HepG2 (cell line): Measurements from ENCODE around the gene PURB. TPM values are rescaled to one million over a fixed set of nuclear protein-coding genes. Genes with fewer than 3 reads are reported as not detected.

Experiments
- ADNP ChIP-seq: sonication (generic); formaldehyde crosslinking; IDR thresholded peaks from 2 replicates; pipeline ENCODE4 v1.4.0; 2020; ENCODE audit warnings: missing genetic modification reagents
- CHD4 ChIP-seq: fragments of 200-600 bp; sonication (generic); IDR thresholded peaks from 2 replicates; pipeline ENCODE4 v1.7.0; 2017; ENCODE audit warnings: mild to moderate bottlenecking, low read length, borderline replicate concordance
- GTF3A ChIP-seq: sonication (generic); formaldehyde crosslinking; conservative IDR thresholded peaks from 2 replicates; pipeline ENCODE4 v1.4.0; 2020; ENCODE audit warnings: mild to moderate bottlenecking, missing genetic modification reagents
- NONO ChIP-seq, 2 experiments: fragments of 450-650 bp in 1 of 2; sonication (generic) in 1 of 2; formaldehyde crosslinking in 1 of 2; IDR thresholded peaks in 1 of 2; conservative IDR thresholded peaks in 1 of 2; 2 replicates each; pipeline versions ENCODE4 v1.6.1 to v1.8.0; 2017 to 2022; ENCODE audit warnings: mild to moderate bottlenecking in 1 of 2, missing genetic modification reagents in 1 of 2, moderate library complexity in 1 of 2
- PBX2 ChIP-seq: IDR thresholded peaks from 2 replicates; pipeline ENCODE4 v1.6.1; 2016; ENCODE audit warnings: control low read depth
- PTBP1 ChIP-seq: fragments of 200-400 bp; formaldehyde crosslinking; IDR thresholded peaks from 2 replicates; pipeline ENCODE4 v1.6.1; 2018; ENCODE audit warnings: low read length, low read depth; ENCODE audit not compliant: poor library complexity, severe bottlenecking
- TEAD3 ChIP-seq: optimal IDR thresholded peaks from 2 replicates; pipeline ENCODE3; 2016; ENCODE audit warnings: borderline replicate concordance
- ZGPAT ChIP-seq: IDR thresholded peaks from 2 replicates; pipeline ENCODE4 v1.6.1; 2016; ENCODE audit warnings: mild to moderate bottlenecking
- ZMYM4 ChIP-seq: sonication (generic); formaldehyde crosslinking; IDR thresholded peaks from 2 replicates; pipeline ENCODE4 v1.8.1; 2023; ENCODE audit warnings: mild to moderate bottlenecking, missing genetic modification reagents
- ZNF878 ChIP-seq: sonication (generic); formaldehyde crosslinking; IDR thresholded peaks from 2 replicates; pipeline ENCODE4 v1.8.1; 2023; ENCODE audit warnings: mild to moderate bottlenecking, missing genetic modification reagents, moderate library complexity
- ZSCAN22 ChIP-seq: sonication (generic); formaldehyde crosslinking; IDR thresholded peaks from 2 replicates; pipeline ENCODE4 v1.4.0; 2020; ENCODE audit warnings: mild to moderate bottlenecking, missing genetic modification reagents
- polyA plus RNA-seq, 8 experiments: library from polyadenylated mRNA; depleted of rRNA in 3 of 8; stranded (reverse) in 7 of 8; unstranded in 1 of 8; fragments of >200 nt; fragmentation: Illumina TruSeq in 4 of 8; extraction: Trizol in 4 of 8; gene quantifications; 2 replicates each; pipeline versions ENCODE4 v1.2.1 to v1.2.3, GENCODE V29; 2011 to 2016; ENCODE audit warnings: low read depth in 4 of 8, missing spikeins in 1 of 8, mixed read lengths in 1 of 8; ENCODE audit not compliant: insufficient read depth in 1 of 8
- total RNA-seq, 5 experiments: library from RNA; depleted of rRNA; stranded (reverse); fragments of >200 nt; fragmentation: Illumina TruSeq; extraction: Trizol; gene quantifications; 2 replicates each; pipeline ENCODE4 v1.2.3, GENCODE V29; 2016; ENCODE audit warnings: low read depth in 1 of 5
- TF ChIP-seq, protein P1 (sequence below): sonication (generic); formaldehyde crosslinking; IDR thresholded peaks from 2 replicates; pipeline ENCODE4 v1.4.0; 2020; ENCODE audit warnings: mild to moderate bottlenecking, missing genetic modification reagents
- TF ChIP-seq, protein P2 (sequence below): sonication (generic); formaldehyde crosslinking; IDR thresholded peaks from 2 replicates; pipeline ENCODE4 v1.4.0; 2020; ENCODE audit warnings: missing genetic modification reagents, borderline replicate concordance
- TF ChIP-seq, protein P3 (sequence below): sonication (generic); formaldehyde crosslinking; IDR thresholded peaks from 2 replicates; pipeline ENCODE4 v1.5.0; 2020; ENCODE audit warnings: missing genetic modification reagents
- TF ChIP-seq, protein P4 (sequence below): sonication (generic); formaldehyde crosslinking; IDR thresholded peaks from 2 replicates; pipeline ENCODE4 v1.4.0; 2020; ENCODE audit warnings: missing genetic modification reagents, borderline replicate concordance

Gene PURB
- total and polyA plus RNA-seq, 2 of the 13 experiments (the other 11 are each of a cell fraction or from before 2014, with no cell fraction given): 2.3 to 4.3 TPM

DNA sequence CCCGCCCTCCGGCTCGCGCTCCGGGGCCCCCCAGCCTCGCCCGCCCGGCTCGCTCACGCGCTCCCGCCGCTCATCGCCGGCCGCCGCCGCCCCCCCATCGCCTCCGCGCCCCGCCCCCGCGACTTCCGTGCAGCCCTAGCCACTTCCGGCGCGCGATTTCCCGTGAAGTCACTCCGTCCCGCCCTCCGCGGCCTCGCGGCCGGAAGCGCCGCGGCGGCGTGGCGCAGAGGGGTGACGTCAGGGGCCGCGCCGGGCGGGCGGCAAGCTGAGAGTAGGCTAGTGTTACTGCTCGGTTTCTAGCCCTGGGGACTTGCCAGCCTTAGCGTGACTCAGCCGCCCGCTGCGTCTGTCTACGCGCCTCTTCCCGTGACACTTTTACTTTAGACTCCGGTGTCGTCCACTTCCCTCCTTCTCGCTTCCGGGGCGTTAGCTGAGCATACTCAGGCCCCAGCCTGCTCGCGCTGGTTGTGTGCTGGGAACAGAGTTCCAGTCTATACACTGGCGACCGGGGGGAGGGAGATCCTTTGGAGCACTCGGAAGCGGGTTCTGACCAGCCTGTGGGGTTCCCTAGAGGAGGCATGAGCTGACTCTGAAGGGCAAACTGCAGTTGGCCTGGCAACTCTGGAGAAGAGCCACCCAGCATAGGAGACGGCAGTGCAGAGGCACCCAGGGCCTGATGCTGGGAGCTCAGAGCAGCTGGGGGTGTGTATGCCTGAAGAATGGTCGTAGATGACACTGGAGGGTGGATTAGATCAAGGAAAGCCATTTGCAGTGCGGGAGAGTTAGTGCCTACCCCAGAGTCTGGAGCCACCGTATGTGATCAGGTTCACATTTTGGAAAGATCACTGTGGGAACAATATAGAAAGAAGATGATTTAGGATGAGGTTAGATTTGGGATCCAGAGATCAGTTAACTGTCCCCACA lies at the start of gene PURB (continued):
- TF ChIP-seq, protein P1, sequence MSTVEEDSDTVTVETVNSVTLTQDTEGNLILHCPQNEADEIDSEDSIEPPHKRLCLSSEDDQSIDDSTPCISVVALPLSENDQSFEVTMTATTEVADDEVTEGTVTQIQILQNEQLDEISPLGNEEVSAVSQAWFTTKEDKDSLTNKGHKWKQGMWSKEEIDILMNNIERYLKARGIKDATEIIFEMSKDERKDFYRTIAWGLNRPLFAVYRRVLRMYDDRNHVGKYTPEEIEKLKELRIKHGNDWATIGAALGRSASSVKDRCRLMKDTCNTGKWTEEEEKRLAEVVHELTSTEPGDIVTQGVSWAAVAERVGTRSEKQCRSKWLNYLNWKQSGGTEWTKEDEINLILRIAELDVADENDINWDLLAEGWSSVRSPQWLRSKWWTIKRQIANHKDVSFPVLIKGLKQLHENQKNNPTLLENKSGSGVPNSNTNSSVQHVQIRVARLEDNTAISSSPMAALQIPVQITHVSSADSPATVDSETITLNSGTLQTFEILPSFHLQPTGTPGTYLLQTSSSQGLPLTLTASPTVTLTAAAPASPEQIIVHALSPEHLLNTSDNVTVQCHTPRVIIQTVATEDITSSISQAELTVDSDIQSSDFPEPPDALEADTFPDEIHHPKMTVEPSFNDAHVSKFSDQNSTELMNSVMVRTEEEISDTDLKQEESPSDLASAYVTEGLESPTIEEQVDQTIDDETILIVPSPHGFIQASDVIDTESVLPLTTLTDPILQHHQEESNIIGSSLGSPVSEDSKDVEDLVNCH (CRISPR knock-in tag): no peak
- TF ChIP-seq ADNP (no peak), ZGPAT (CRISPR knock-in tag) (peak; percentile 83; the same call in 1 of the 2 replicates), PBX2 (no peak), TEAD3 (CRISPR knock-in tag) (peak; percentile 43), ZSCAN22 (no peak), ZNF878 (CRISPR knock-in tag) (peak; percentile 82; the same call in 1 of the 2 replicates), NONO (IDR thresholded peaks at IDR 0.05) (no peak), NONO (CRISPR knock-in tag; conservative IDR thresholded peaks at IDR 0.05) (peak; percentile 91), CHD4 (no peak), ZMYM4 (CRISPR knock-in tag) (peak; percentile 79; the same call in 1 of the 2 replicates), GTF3A (CRISPR knock-in tag) (no peak), PTBP1 (no peak)
- TF ChIP-seq, protein P2, sequence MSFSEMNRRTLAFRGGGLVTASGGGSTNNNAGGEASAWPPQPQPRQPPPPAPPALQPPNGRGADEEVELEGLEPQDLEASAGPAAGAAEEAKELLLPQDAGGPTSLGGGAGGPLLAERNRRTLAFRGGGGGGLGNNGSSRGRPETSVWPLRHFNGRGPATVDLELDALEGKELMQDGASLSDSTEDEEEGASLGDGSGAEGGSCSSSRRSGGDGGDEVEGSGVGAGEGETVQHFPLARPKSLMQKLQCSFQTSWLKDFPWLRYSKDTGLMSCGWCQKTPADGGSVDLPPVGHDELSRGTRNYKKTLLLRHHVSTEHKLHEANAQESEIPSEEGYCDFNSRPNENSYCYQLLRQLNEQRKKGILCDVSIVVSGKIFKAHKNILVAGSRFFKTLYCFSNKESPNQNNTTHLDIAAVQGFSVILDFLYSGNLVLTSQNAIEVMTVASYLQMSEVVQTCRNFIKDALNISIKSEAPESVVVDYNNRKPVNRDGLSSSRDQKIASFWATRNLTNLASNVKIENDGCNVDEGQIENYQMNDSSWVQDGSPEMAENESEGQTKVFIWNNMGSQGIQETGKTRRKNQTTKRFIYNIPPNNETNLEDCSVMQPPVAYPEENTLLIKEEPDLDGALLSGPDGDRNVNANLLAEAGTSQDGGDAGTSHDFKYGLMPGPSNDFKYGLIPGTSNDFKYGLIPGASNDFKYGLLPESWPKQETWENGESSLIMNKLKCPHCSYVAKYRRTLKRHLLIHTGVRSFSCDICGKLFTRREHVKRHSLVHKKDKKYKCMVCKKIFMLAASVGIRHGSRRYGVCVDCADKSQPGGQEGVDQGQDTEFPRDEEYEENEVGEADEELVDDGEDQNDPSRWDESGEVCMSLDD: no peak
- TF ChIP-seq, protein P3, sequence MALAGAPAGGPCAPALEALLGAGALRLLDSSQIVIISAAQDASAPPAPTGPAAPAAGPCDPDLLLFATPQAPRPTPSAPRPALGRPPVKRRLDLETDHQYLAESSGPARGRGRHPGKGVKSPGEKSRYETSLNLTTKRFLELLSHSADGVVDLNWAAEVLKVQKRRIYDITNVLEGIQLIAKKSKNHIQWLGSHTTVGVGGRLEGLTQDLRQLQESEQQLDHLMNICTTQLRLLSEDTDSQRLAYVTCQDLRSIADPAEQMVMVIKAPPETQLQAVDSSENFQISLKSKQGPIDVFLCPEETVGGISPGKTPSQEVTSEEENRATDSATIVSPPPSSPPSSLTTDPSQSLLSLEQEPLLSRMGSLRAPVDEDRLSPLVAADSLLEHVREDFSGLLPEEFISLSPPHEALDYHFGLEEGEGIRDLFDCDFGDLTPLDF: peak; percentile 70; the same call in 1 of the 2 replicates
- TF ChIP-seq, protein P4, sequence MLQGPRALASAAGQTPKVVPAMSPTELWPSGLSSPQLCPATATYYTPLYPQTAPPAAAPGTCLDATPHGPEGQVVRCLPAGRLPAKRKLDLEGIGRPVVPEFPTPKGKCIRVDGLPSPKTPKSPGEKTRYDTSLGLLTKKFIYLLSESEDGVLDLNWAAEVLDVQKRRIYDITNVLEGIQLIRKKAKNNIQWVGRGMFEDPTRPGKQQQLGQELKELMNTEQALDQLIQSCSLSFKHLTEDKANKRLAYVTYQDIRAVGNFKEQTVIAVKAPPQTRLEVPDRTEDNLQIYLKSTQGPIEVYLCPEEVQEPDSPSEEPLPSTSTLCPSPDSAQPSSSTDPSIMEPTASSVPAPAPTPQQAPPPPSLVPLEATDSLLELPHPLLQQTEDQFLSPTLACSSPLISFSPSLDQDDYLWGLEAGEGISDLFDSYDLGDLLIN: no peak
